ENCODE measurements around the gene RHOV. TPM values are rescaled to one million over a fixed set of nuclear protein-coding genes. Genes with fewer than 3 reads are reported as not detected.

The RHOV gene
- total and polyA plus RNA-seq, 2 experiments from 2014 or later, result not detected

DNA sequence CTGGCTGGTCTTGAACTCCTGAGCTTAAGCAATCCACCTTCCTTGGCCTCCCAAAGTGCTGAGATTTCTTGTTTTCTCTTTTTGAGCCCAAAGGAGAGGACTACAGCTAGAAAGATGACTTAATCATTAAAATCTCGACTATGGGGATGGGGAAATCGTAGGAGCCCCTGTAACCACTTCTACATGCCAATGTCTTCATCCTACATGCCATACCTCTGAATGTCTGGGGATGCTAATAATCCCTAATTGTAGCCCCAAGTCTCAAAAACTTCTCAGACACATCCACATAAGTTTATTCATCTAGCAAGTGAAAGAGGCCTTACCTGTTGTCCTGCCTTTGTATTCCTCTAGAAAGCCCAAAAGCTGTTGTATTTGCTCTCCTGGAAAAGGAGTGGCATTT is 3.7 kb upstream of the RHOV start:
- peak; percentile 12 for DNase-seq
- no peaks in the 10 kb centered on the region for H4K20me1 ChIP-seq (ENCODE audit: insufficient read depth)
- no peaks in the 10 kb centered on the region for H3K9me3 ChIP-seq (ENCODE audit: low read depth)
- H3K36me3 ChIP-seq (ENCODE audit: low read depth), result no peaks in the 10 kb centered on the region
- no peak for TF ChIP-seq EZH2 (IDR thresholded peaks at IDR 0.05; ENCODE audit: insufficient read depth, poor library complexity, severe bottlenecking)
- no peak for TF ChIP-seq EZH2phosphoT487 (IDR thresholded peaks at IDR 0.05; ENCODE audit: insufficient read depth, low read depth)
- no peak overlapping the region for H2AFZ ChIP-seq
- H3F3A ChIP-seq (ENCODE audit: insufficient read depth), result no peaks in the 10 kb centered on the region
- 49 to 54% methylated on average over 2 of the region's 2 CpGs for WGBS, 2 experiments (ENCODE audit: low coverage in 1 of 2, low lambda C conversion rate in 2 of 2, missing lambda C conversion rate in 2 of 2)
- H3K79me2 ChIP-seq (ENCODE audit: insufficient read depth), result no peaks in the 10 kb centered on the region
- H3K4me2 ChIP-seq (ENCODE audit: unreplicated experiment), result no peak overlapping the region
- no peak overlapping the region for H3K4me3 ChIP-seq
- no peaks in the 10 kb centered on the region for H3K9me2 ChIP-seq (ENCODE audit: insufficient read depth)
- H3K9ac ChIP-seq, result no peak overlapping the region
- no peak overlapping the region for H3K27ac ChIP-seq
- in situ Hi-C loops (cut with MboI), result no loop called here
- no peaks in the 10 kb centered on the region for H3K4me1 ChIP-seq (ENCODE audit: insufficient read depth)
- peaks cover 9% of the 10 kb centered on the region for H3K27me3 ChIP-seq (replicated peaks; ENCODE audit: insufficient read depth)

DNA sequence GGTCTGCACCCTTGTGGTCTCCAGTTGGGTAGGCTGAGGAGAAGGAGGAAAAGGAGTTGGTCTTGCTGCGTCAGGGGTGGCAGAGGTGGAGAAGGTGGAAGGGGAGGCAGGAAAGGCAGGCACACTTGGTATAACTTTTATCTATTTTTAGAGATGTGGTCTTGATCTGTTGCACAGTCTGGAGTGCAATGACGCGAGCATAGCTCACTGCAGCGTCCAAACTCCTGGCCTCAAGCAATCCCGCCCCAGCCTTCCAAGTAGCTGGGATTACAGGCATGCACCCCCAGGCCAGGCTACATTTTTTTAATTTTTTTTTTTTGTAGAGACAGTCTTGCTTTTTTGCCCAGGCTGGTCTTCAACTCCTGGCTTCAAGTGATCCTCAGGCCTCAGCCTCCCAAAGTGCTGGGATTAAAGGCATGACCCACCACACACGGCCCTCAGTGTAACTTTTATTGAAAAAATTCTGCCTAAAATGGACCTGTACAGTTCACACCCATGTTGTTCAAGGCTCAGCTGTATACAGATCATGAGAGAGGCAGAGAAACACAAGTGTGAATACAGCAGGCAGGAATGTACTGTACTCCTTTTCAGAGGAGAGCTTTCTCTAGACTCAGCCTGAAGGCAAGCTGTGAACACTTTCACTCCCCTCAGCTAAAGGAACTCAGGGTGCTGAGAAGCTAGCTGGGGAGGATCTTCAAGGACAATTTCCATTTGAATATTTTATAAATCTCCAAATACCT is 2.1 kb upstream of the RHOV start:
- in situ Hi-C loops (cut with MboI), result no loop called here
- DNase-seq, result peak; percentile 17
- 65 to 70% methylated on average over 6 of the region's 6 CpGs for WGBS, 2 experiments (ENCODE audit: low coverage in 1 of 2, low lambda C conversion rate in 2 of 2, missing lambda C conversion rate in 2 of 2)
- no peaks in the 10 kb centered on the region for H3K4me1 ChIP-seq (ENCODE audit: insufficient read depth)
- no peaks in the 10 kb centered on the region for H3F3A ChIP-seq (ENCODE audit: insufficient read depth)
- TF ChIP-seq EZH2 (IDR thresholded peaks at IDR 0.05; ENCODE audit: insufficient read depth, poor library complexity, severe bottlenecking) (no peak), EZH2phosphoT487 (IDR thresholded peaks at IDR 0.05; ENCODE audit: insufficient read depth, low read depth) (no peak)
- no peaks in the 10 kb centered on the region for H4K20me1 ChIP-seq (ENCODE audit: insufficient read depth)
- H3K27ac ChIP-seq, result no peak overlapping the region
- H2AFZ ChIP-seq, result no peak overlapping the region
- no peaks in the 10 kb centered on the region for H3K79me2 ChIP-seq (ENCODE audit: insufficient read depth)
- H3K27me3 ChIP-seq (replicated peaks; ENCODE audit: insufficient read depth), result peaks cover 9% of the 10 kb centered on the region
- H3K9me3 ChIP-seq (ENCODE audit: low read depth), result no peaks in the 10 kb centered on the region
- H3K9me2 ChIP-seq (ENCODE audit: insufficient read depth), result no peaks in the 10 kb centered on the region
- H3K4me3 ChIP-seq, result no peak overlapping the region
- H3K4me2 ChIP-seq (ENCODE audit: unreplicated experiment), result no peak overlapping the region
- no peaks in the 10 kb centered on the region for H3K36me3 ChIP-seq (ENCODE audit: low read depth)
- H3K9ac ChIP-seq, result no peak overlapping the region

DNA sequence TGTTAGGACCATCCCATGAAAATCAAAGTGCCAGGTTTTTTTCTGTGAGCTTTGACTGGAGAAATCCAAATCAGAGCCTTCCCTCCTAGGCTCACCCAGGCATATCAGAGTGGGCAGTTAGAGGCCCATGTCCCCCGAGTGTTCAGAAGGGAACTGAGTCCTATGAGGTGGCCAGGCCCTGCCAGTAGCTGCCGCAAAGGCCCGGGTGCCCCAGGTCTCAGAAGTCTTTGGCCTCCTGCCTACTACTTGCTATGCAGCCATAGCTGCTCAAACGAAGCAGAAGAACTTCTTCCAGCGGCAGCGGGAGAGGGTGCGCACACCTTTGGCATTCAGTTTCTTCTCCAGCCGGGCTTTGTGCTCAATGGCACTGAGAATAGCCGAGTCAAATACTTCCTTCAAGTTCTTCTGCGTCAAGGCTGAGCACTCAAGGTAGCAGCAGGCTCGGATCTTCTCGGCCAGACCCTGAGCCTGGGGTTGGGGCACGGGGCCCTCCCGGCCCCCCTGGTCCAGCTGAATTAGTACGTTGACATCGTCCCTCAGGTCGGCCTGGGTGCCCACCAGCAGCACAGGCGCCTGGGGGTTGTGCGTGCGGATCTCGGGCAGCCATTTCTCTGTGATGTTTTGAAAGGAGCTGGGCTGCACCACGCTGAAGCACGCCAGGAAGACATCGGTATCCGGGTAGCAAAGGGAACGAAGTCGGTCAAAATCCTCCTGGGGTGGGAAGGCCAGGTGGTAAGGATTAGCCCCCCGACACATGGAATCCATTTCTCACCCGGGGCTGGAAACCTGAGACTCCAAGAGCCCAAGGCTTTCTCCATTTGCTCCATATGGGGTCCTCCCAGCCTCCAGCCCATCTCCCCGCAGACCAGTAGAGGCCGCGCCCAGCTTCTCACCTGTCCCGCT is 992 bp downstream of the RHOV start:
- peak overlapping the region; percentile 62 for H3K4me3 ChIP-seq
- peak overlapping the region; percentile 68 for H2AFZ ChIP-seq
- H3K9me2 ChIP-seq (ENCODE audit: insufficient read depth), result no peaks in the 10 kb centered on the region
- peak overlapping the region; percentile 67 for H3K4me2 ChIP-seq (ENCODE audit: unreplicated experiment)
- H3K27ac ChIP-seq, result no peak overlapping the region
- 46 to 47% methylated on average over 32 to 33 of the region's 33 CpGs for WGBS, 2 experiments (ENCODE audit: low coverage in 1 of 2, low lambda C conversion rate in 2 of 2, missing lambda C conversion rate in 2 of 2)
- no peaks in the 10 kb centered on the region for H3K4me1 ChIP-seq (ENCODE audit: insufficient read depth)
- H4K20me1 ChIP-seq (ENCODE audit: insufficient read depth), result no peaks in the 10 kb centered on the region
- H3K36me3 ChIP-seq (ENCODE audit: low read depth), result no peaks in the 10 kb centered on the region
- no peak for DNase-seq
- H3K27me3 ChIP-seq (replicated peaks; ENCODE audit: insufficient read depth), result peaks cover 9% of the 10 kb centered on the region
- TF ChIP-seq EZH2phosphoT487 (IDR thresholded peaks at IDR 0.05; ENCODE audit: insufficient read depth, low read depth), result no peak
- H3K9me3 ChIP-seq (ENCODE audit: low read depth), result no peaks in the 10 kb centered on the region
- in situ Hi-C loops (cut with MboI), result no loop called here
- H3K79me2 ChIP-seq (ENCODE audit: insufficient read depth), result no peaks in the 10 kb centered on the region
- no peaks in the 10 kb centered on the region for H3F3A ChIP-seq (ENCODE audit: insufficient read depth)
- no peak overlapping the region for H3K9ac ChIP-seq

DNA sequence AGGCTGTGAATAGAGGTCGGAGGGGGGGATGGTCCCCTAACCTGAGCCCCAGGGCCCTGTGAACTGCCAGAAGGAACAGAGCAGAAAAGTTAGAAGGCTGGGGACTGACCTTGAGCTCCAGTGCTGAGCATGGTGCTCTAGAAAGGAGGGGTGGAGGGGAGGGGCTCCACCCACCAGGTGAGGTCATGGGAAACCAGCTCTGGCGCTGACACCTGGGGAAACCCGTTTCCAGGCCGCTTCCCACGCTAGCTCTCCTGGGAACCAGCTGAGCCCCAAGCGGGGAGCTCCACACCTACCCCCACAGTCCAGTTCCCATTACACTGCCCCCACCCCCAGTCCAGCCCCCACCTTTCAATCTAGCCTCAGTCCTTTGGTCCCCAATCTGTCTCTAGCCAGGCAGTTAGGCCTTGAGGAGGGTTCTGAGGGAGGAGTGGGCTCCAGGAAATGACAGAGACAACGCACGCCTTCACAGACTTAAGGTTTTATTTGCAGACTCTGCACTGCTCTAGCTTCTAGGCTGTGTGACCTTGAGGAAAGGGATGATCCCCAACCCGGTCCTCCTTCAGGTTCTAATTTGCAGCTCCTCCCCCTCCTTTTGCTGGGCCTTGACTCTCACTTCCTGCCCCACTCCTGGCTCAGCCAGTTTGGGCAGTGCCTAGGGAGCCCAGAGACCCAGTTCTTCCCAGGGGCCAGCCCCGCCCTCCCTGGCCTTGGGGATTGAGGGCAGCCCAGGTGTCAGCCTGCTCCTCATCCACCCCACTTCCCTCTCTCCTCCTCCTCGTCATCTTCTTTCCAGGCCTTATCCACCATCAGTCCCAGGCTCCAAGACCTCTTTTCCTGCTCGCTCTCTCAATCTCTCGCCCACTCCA is 2.1 kb downstream of the RHOV start:
- Histone ChIP-seq H3K4me2 (ENCODE audit: unreplicated experiment) (no peak overlapping the region), H3F3A (ENCODE audit: insufficient read depth) (no peaks in the 10 kb centered on the region), H3K9me2 (ENCODE audit: insufficient read depth) (no peaks in the 10 kb centered on the region), H3K9me3 (ENCODE audit: low read depth) (no peaks in the 10 kb centered on the region), H3K4me1 (ENCODE audit: insufficient read depth) (no peaks in the 10 kb centered on the region), H3K27ac (no peak overlapping the region), H3K4me3 (no peak overlapping the region), H3K9ac (no peak overlapping the region), H2AFZ (no peak overlapping the region), H4K20me1 (ENCODE audit: insufficient read depth) (no peaks in the 10 kb centered on the region), H3K27me3 (replicated peaks; ENCODE audit: insufficient read depth) (peaks cover 9% of the 10 kb centered on the region), H3K36me3 (ENCODE audit: low read depth) (no peaks in the 10 kb centered on the region), H3K79me2 (ENCODE audit: insufficient read depth) (no peaks in the 10 kb centered on the region)
- no peak for DNase-seq
- WGBS, 2 experiments (ENCODE audit: low coverage in 1 of 2, low lambda C conversion rate in 2 of 2, missing lambda C conversion rate in 2 of 2), result 70 to 74% methylated on average over 10 to 13 of the region's 13 CpGs
- TF ChIP-seq EZH2phosphoT487 (IDR thresholded peaks at IDR 0.05; ENCODE audit: insufficient read depth, low read depth) (no peak), EZH2 (IDR thresholded peaks at IDR 0.05; ENCODE audit: insufficient read depth, poor library complexity, severe bottlenecking) (no peak)
- in situ Hi-C loops (cut with MboI), result no loop called here

Data from GM23248 (cell line).